Activated CD8-positive, alpha-beta memory T cell treated with anti-CD3 and anti-CD28 coated beads, Interleukin-2, amount 10 ng/mL, durations not matched to agents 7 days and 5 days (primary cell): Measurements from ENCODE around the gene A2M. TPM values are rescaled to one million over a fixed set of nuclear protein-coding genes. Genes with fewer than 3 reads are reported as not detected.

Experiments
- ATAC-seq: fragments of 150-1000 bp; cut with Tn5 transposase; one replicate; pipeline ENCODE4 v1.10.0; 2021; ENCODE audit warnings: moderate library complexity
- CTCF ChIA-PET: fragments of 350-600 bp; sonication (Branson Sonifier 250); formaldehyde crosslinking; loops from one replicate; lab custom pipeline; 2021; ENCODE audit warnings: antibody characterized with exemption; lab: Charles Lee
- DNase-seq: peaks from one replicate; pipeline ENCODE4 v3.0.0-alpha.2; 2020
- H3K27ac Mint-ChIP-seq: one replicate; pipeline ENCODE4 v1.8.0; 2021; ENCODE audit warnings: mild to moderate bottlenecking, mixed read lengths
- H3K27me3 Mint-ChIP-seq: one replicate; pipeline ENCODE4 v1.8.0; 2021; ENCODE audit warnings: mixed read lengths
- H3K36me3 Mint-ChIP-seq: one replicate; pipeline ENCODE4 v1.8.0; 2021; ENCODE audit warnings: mild to moderate bottlenecking, mixed read lengths
- H3K4me1 Mint-ChIP-seq: one replicate; pipeline ENCODE4 v1.8.0; 2021; ENCODE audit warnings: mixed read lengths
- H3K4me3 Mint-ChIP-seq: one replicate; pipeline ENCODE4 v1.8.0; 2021; ENCODE audit warnings: mild to moderate bottlenecking, moderate library complexity, mixed read lengths
- H3K9me3 Mint-ChIP-seq: one replicate; pipeline ENCODE4 v1.8.0; 2022; ENCODE audit warnings: low read depth, mixed read lengths
- total RNA-seq, 2 experiments: library from RNA; stranded (reverse); gene quantifications; one replicate each; pipeline ENCODE4 v1.2.3, GENCODE V29; 2021

A2M gene
- total RNA-seq, 2 experiments from 2014 or later = 0.12 TPM; not detected in 1

- CTCF ChIA-PET = interaction anchor here (0.9 to 1.5 kb wide), 2 partner anchors 74 to 78 kb away, joined by 3 to 4 read pairs; partner anchors contain the start of gene M6PR
- Mint-ChIP-seq H3K4me3 (peak overlapping the region; percentile 53), H3K27ac (peak overlapping the region; percentile 85), H3K9me3 (no peaks in the 10 kb centered on the region), H3K27me3 (peaks cover 7% of the 10 kb centered on the region), H3K36me3 (peaks cover 8% of the 10 kb centered on the region), H3K4me1 (peaks cover 18% of the 10 kb centered on the region)
- ATAC-seq (no peak), DNase-seq (peak; percentile 65)
These were observed 88.3 kb downstream of the A2M start for GRCh38 chr12:9027161-9028059.

- peak; percentile 2 for ATAC-seq
- Mint-ChIP-seq H3K27me3 (peaks cover 7% of the 10 kb centered on the region), H3K4me3 (no peak overlapping the region), H3K27ac (no peak overlapping the region), H3K36me3 (peaks cover 7% of the 10 kb centered on the region), H3K4me1 (peaks cover 18% of the 10 kb centered on the region), H3K9me3 (no peaks in the 10 kb centered on the region)
- DNase-seq = no peak
- CTCF ChIA-PET = interaction anchor here (1.6 to 2.2 kb wide), 2 partner anchors 11 to 74 kb away, joined by 5 to 6 read pairs; no protein-coding TSS in a partner anchor
These were observed 91.2 kb downstream of the A2M start for GRCh38 chr12:9024512-9024911.

- no peak for DNase-seq
- H3K27ac Mint-ChIP-seq = no peak overlapping the region
- no peak for ATAC-seq
- H3K27me3 Mint-ChIP-seq = peaks cover 5% of the 10 kb centered on the region
- no peak overlapping the region for H3K4me3 Mint-ChIP-seq
- CTCF ChIA-PET = interaction anchor here (2.2 kb wide), 1 partner anchor 9 kb away, joined by 6 read pairs; no protein-coding TSS in a partner anchor
- H3K4me1 Mint-ChIP-seq = peaks cover 6% of the 10 kb centered on the region
- peaks cover 3% of the 10 kb centered on the region for H3K9me3 Mint-ChIP-seq
- peaks cover under 1% of the 10 kb centered on the region for H3K36me3 Mint-ChIP-seq
These were observed 93.1 kb downstream of the A2M start for GRCh38 chr12:9022592-9022991.

Other genes starting within 250 kb of the A2M start
- gene PHC1, start 201.4 kb downstream of the A2M start, total RNA-seq = 1 to 10 TPM; 5.1 to 9.2 TPM
- gene M6PR, start 166.3 kb downstream of the A2M start, total RNA-seq = 100 to 1,000 TPM; 182 to 206 TPM
- gene KLRG1, start 126.4 kb downstream of the A2M start, total RNA-seq = 1 to 10 TPM; 4.3 to 5.6 TPM
- not detected for gene PZP, start 92.5 kb upstream of the A2M start, total RNA-seq